GM12878 (cell line): ENCODE results near the gene ARAP1. TPM values are rescaled to one million over a fixed set of nuclear protein-coding genes. Genes with fewer than 3 reads are reported as not detected.

Source experiments
- ATAC-seq: fragments of 200-7000 bp; cut with Tn5 transposase; 3 replicates; pipeline ENCODE4 v1.9.1; 2020; ENCODE audit warnings: mild to moderate bottlenecking, moderate library complexity
- BruUV-seq: library from RNA; stranded (reverse); fragments of 400-500 nt; replicated peaks from 2 replicates; lab custom pipeline; 2021; lab: Mats Ljungman, UMichigan
- CTCF ChIA-PET: fragments of 300-600 bp; sonication (Branson Sonifier 250); formaldehyde crosslinking; extraction: SDS; loops from one replicate; lab custom pipeline; 2021; ENCODE audit warnings: inconsistent platforms; lab: Yijun Ruan, JAX
- POLR2A ChIA-PET: fragments of 350-600 bp; formaldehyde crosslinking; extraction: SDS; loops from one replicate; lab custom pipeline; 2021; ENCODE audit warnings: inconsistent platforms; lab: Charles Lee
- RAD21 ChIA-PET: fragments of 300-600 bp; sonication (Branson Sonifier 250); formaldehyde crosslinking; loops from one replicate; lab custom pipeline; 2023; ENCODE audit warnings: antibody characterized with exemption; ENCODE audit not compliant: unreplicated experiment; lab: Charles Lee
- SMC1A ChIA-PET: fragments of 300-600 bp; sonication (Branson Sonifier 250); formaldehyde crosslinking; loops from one replicate; lab custom pipeline; 2023; ENCODE audit not compliant: unreplicated experiment, uncharacterized antibody; lab: Charles Lee
- DNase-seq: peaks from one replicate; pipeline ENCODE4 v3.0.0-alpha.2; 2011; ENCODE audit warnings: low read depth, low spot score
- FAIRE-seq: peaks from 3 replicates; lab custom pipeline; 2011; peaks lifted over from hg19 to GRCh38; lab: Jason Lieb, UNC
- H2AFZ ChIP-seq: 2 replicates; pipeline ENCODE4 v1.6.0; 2011; ENCODE audit warnings: low read depth, low read length, control low read depth; ENCODE audit not compliant: control insufficient read depth
- H3K27ac ChIP-seq: 2 replicates; pipeline ENCODE4 v1.5.1; 2011; ENCODE audit warnings: control low read depth; ENCODE audit not compliant: control insufficient read depth, insufficient read depth
- H3K27me3 ChIP-seq, 2 experiments: replicated peaks in 1 of 2; 2 replicates each; pipeline versions ENCODE4 v1.6.0 to v1.6.1; 2011; ENCODE audit warnings: low read length in 1 of 2; ENCODE audit not compliant: control insufficient read depth in 2 of 2, insufficient read depth in 2 of 2
- H3K36me3 ChIP-seq, 2 experiments: 2 replicates each; pipeline ENCODE4 v1.5.1; 2011; ENCODE audit warnings: low read length in 1 of 2; ENCODE audit not compliant: control insufficient read depth in 2 of 2, insufficient read depth in 2 of 2
- H3K4me1 ChIP-seq: 2 replicates; pipeline ENCODE4 v1.6.1; 2011; ENCODE audit warnings: mild to moderate bottlenecking, low read length, moderate library complexity, mixed read lengths; ENCODE audit not compliant: control insufficient read depth, insufficient read depth
- H3K4me2 ChIP-seq: 2 replicates; pipeline ENCODE4 v1.6.0; 2011; ENCODE audit warnings: control low read depth; ENCODE audit not compliant: control insufficient read depth, insufficient read depth
- H3K4me3 ChIP-seq: fragments of 200-600 bp; sonication (generic); 2 replicates; pipeline ENCODE4 v1.5.1; 2016
- H3K79me2 ChIP-seq: 2 replicates; pipeline ENCODE4 v1.6.0; 2011; ENCODE audit warnings: low read length; ENCODE audit not compliant: control insufficient read depth, insufficient read depth
- H3K9ac ChIP-seq: 2 replicates; pipeline ENCODE4 v1.8.0; 2011; ENCODE audit warnings: low read length, control low read depth, mixed read lengths; ENCODE audit not compliant: control insufficient read depth, insufficient read depth
- H3K9me3 ChIP-seq: replicated peaks from 3 replicates; pipeline ENCODE4 v1.5.1; 2011; ENCODE audit warnings: mild to moderate bottlenecking, low read length; ENCODE audit not compliant: control insufficient read depth, insufficient read depth
- H4K20me1 ChIP-seq: 2 replicates; pipeline ENCODE4 v1.6.0; 2011; ENCODE audit not compliant: control insufficient read depth, insufficient read depth
- BACH1 ChIP-seq: fragments of 450-650 bp; IDR thresholded peaks from 2 replicates; pipeline ENCODE4 v1.6.1; 2017; ENCODE audit warnings: mild to moderate bottlenecking, borderline replicate concordance
- CHD2 ChIP-seq: IDR thresholded peaks from 2 replicates; pipeline ENCODE4 v1.6.1; 2011; ENCODE audit warnings: low read depth, low read length, improper control_type of control experiment, borderline replicate concordance
- HDAC2 ChIP-seq: fragments of 200-600 bp; sonication (generic); IDR thresholded peaks from 2 replicates; pipeline ENCODE4 v1.6.1; 2017
- IKZF2 ChIP-seq, 2 experiments: fragments of 450-650 bp; IDR thresholded peaks; 2 replicates each; pipeline ENCODE4 v1.6.1; 2017; ENCODE audit warnings: mild to moderate bottlenecking in 2 of 2, moderate library complexity in 2 of 2
- IRF4 ChIP-seq: IDR thresholded peaks from 2 replicates; pipeline ENCODE4 v1.6.1; 2011; ENCODE audit warnings: low read depth, low read length
- MTA3 ChIP-seq: IDR thresholded peaks from 2 replicates; pipeline ENCODE4 v1.6.1; 2012; ENCODE audit warnings: low read length, inconsistent platforms, borderline replicate concordance
- NFXL1 ChIP-seq: fragments of 450-650 bp; IDR thresholded peaks from 2 replicates; pipeline ENCODE4 v1.6.1; 2017; ENCODE audit warnings: antibody characterized with exemption, mild to moderate bottlenecking, borderline replicate concordance
- RAD21 ChIP-seq: IDR thresholded peaks from 2 replicates; pipeline ENCODE4 v1.6.1; 2011; ENCODE audit warnings: mild to moderate bottlenecking, low read depth, low read length, moderate library complexity; ENCODE audit not compliant: insufficient read depth
- SPI1 ChIP-seq: IDR thresholded peaks from 2 replicates; pipeline ENCODE4 v1.6.1; 2011; ENCODE audit warnings: low read depth, mild to moderate bottlenecking, low read length, moderate library complexity, borderline replicate concordance; ENCODE audit not compliant: insufficient read depth
- TAF1 ChIP-seq: IDR thresholded peaks from 2 replicates; pipeline ENCODE4 v1.6.1; 2011; ENCODE audit warnings: mild to moderate bottlenecking, low read depth, low read length, borderline replicate concordance
- TBL1XR1 ChIP-seq: IDR thresholded peaks from 2 replicates; pipeline ENCODE4 v1.6.1; 2012; ENCODE audit warnings: low read depth, low read length, improper control_type of control experiment
- TCF3 ChIP-seq: IDR thresholded peaks from 2 replicates; pipeline ENCODE4 v1.6.1; 2012; ENCODE audit warnings: low read depth, mild to moderate bottlenecking, low read length, borderline replicate concordance; ENCODE audit not compliant: insufficient read depth
- ZNF217 ChIP-seq: fragments of 450-650 bp; IDR thresholded peaks from 2 replicates; pipeline ENCODE4 v1.6.1; 2017; ENCODE audit warnings: antibody characterized with exemption, mild to moderate bottlenecking
- ZNF24 ChIP-seq: fragments of 450-650 bp; IDR thresholded peaks from 2 replicates; pipeline ENCODE4 v1.6.1; 2017; ENCODE audit warnings: antibody characterized with exemption, mild to moderate bottlenecking
- ZNF384 ChIP-seq: IDR thresholded peaks from 2 replicates; pipeline ENCODE4 v1.6.1; 2012; ENCODE audit warnings: low read depth, mild to moderate bottlenecking, low read length, improper control_type of control experiment, borderline replicate concordance
- ZZZ3 ChIP-seq: IDR thresholded peaks from 2 replicates; pipeline ENCODE4 v1.6.1; 2011; ENCODE audit warnings: low read depth; ENCODE audit not compliant: control insufficient read depth, insufficient read length
- WGBS: methylation state at CpG from one replicate; pipeline ENCODE4 v1.1.6; 2016; ENCODE audit warnings: low lambda C conversion rate; ENCODE audit not compliant: insufficient replicate concordance, insufficient coverage; ENCODE audit errors: missing lambda C conversion rate; 5-methylcytosine and 5-hydroxymethylcytosine counted together
- in situ Hi-C: fragments of 300-500 bp; cut with MboI; formaldehyde crosslinking; loops from 9 replicates; pipeline ENCODE4 v1.14.3; 2018; ENCODE audit warnings: mixed read lengths
- intact Hi-C: fragments of 100-400 bp; cut with micrococcal nuclease; formaldehyde crosslinking; loops from one replicate; pipeline ENCODE4 v1.14.2; 2022; ENCODE audit not compliant: unreplicated experiment
- polyA plus RNA-seq, 11 experiments: library from polyadenylated mRNA; depleted of rRNA in 4 of 11; unstranded in 6 of 11; stranded (reverse) in 5 of 11; fragments of >200 nt; fragmentation: Nextera tagmentation in 4 of 11; fragmentation: Illumina TruSeq in 1 of 11; extraction: Ambion mirVana in 4 of 11; extraction: Trizol in 1 of 11; gene quantifications; 1 replicate in 1 of 11; 2 replicates in 10 of 11; pipeline versions ENCODE4 v1.2.1 to v1.2.3, GENCODE V29; 2011 to 2016; ENCODE audit warnings: inconsistent platforms in 2 of 11, missing spikeins in 2 of 11, low read depth in 1 of 11
- total RNA-seq, 4 experiments: library from RNA; depleted of rRNA in 3 of 4; stranded (reverse); fragments of >200 nt in 3 of 4; fragmentation: Illumina TruSeq in 1 of 4; extraction: Trizol in 1 of 4; gene quantifications; 2 replicates each; pipeline versions ENCODE4 v1.2.1 to v1.2.3, GENCODE V29; 2013 to 2021
- TF ChIP-seq, protein P1 (sequence below): IDR thresholded peaks from 2 replicates; pipeline ENCODE4 v1.6.1; 2011; ENCODE audit warnings: low read depth, mild to moderate bottlenecking, low read length, moderate library complexity, borderline replicate concordance; ENCODE audit errors: extremely low read depth
- TF ChIP-seq, protein P2 (sequence below): fragments of 450-650 bp; IDR thresholded peaks from 2 replicates; pipeline ENCODE4 v1.6.1; 2018; ENCODE audit warnings: mild to moderate bottlenecking, low read depth, moderate library complexity; ENCODE audit not compliant: partially characterized antibody
- TF ChIP-seq, protein P3 (sequence below): fragments of 450-650 bp; IDR thresholded peaks from 2 replicates; pipeline ENCODE4 v1.6.1; 2017; ENCODE audit warnings: borderline replicate concordance

ARAP1 gene
- total and polyA plus RNA-seq, 10 of the 15 experiments (the other 5 are each of a cell fraction or from before 2014, with no cell fraction given) = 0.55 to 102 (median 51.0) TPM

DNA sequence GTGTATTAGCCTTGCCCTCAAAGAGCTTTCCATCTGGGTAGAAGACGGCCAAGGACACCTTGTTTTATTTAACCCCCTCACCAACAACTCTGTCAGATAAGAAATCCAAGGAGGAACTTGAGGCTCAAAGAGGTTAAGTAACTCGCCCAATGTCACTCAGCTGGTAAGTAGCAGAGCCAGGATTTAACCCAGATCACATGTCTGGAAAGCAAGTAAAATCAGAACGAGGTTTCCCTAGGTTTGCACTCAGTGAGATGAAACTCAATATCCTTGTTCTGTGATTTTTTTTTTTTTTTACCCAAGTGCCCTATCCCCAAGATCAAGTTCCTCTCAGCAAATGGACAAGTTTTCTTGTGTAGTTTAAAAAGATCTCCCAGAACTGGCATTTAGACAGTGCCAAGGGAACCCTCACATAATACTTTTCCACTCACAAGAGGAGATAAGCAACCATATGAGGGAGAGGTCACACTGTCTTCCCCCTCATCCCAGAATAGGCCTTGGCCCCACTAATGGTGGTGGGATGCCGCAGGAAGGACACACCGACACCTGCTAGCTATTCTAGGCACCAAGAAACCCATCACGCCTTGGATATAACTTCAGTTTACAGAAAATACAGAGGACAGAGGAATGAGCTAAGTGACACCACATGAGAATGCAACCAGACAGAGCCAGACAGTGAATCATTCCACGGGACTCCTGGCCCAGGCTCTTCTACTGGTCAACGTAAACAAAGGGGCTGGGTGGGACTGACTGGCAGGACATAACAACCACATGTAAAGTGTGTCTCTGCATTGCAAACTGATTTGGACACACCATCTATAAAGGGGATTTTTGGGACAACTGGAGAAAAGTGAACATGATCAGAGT, 8.6 kb upstream of the ARAP1 start:
- Histone ChIP-seq H3K27ac (no peak overlapping the region), H2AFZ (no peak overlapping the region), H4K20me1 (no peaks in the 10 kb centered on the region), H3K4me1 (peaks cover 25% of the 10 kb centered on the region), H3K4me2 (no peak overlapping the region), H3K79me2 (no peaks in the 10 kb centered on the region; the same call in 1 of the 2 replicates), H3K9ac (no peak overlapping the region), H3K36me3 (no peaks in the 10 kb centered on the region; a peak in 1 of 4 replicates)
- DNase-seq = no peak
- 77% methylated on average over 8 of the region's 8 CpGs for WGBS
- POLR2A ChIA-PET = interaction anchor here (0.7 kb wide), 1 partner anchor 11 kb away, joined by 5 read pairs; no protein-coding TSS in a partner anchor
- intact Hi-C loops = no loop called here
- peak; percentile 7 for FAIRE-seq
- RAD21 ChIA-PET = no interaction called here
- SMC1A ChIA-PET = interaction anchor here (1.1 kb wide), 1 partner anchor 12 kb away, joined by 4 read pairs; no protein-coding TSS in a partner anchor
- in situ Hi-C loops = no loop called here
- TF ChIP-seq CHD2 = no peak
- TF ChIP-seq ZNF217 = no peak
- TF ChIP-seq ZNF24 = no peak
- no peak for TF ChIP-seq TBL1XR1
- no peak for TF ChIP-seq BACH1
- no peak for TF ChIP-seq RAD21
- TF ChIP-seq TCF3 = no peak
- TF ChIP-seq MTA3 = no peak
- no peak for TF ChIP-seq NFXL1
- no peak for TF ChIP-seq IRF4
- TF ChIP-seq SPI1 = no peak
- TF ChIP-seq, protein P1, sequence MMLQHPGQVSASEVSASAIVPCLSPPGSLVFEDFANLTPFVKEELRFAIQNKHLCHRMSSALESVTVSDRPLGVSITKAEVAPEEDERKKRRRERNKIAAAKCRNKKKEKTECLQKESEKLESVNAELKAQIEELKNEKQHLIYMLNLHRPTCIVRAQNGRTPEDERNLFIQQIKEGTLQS = no peak
- TF ChIP-seq TAF1 = no peak
- TF ChIP-seq, protein P2, sequence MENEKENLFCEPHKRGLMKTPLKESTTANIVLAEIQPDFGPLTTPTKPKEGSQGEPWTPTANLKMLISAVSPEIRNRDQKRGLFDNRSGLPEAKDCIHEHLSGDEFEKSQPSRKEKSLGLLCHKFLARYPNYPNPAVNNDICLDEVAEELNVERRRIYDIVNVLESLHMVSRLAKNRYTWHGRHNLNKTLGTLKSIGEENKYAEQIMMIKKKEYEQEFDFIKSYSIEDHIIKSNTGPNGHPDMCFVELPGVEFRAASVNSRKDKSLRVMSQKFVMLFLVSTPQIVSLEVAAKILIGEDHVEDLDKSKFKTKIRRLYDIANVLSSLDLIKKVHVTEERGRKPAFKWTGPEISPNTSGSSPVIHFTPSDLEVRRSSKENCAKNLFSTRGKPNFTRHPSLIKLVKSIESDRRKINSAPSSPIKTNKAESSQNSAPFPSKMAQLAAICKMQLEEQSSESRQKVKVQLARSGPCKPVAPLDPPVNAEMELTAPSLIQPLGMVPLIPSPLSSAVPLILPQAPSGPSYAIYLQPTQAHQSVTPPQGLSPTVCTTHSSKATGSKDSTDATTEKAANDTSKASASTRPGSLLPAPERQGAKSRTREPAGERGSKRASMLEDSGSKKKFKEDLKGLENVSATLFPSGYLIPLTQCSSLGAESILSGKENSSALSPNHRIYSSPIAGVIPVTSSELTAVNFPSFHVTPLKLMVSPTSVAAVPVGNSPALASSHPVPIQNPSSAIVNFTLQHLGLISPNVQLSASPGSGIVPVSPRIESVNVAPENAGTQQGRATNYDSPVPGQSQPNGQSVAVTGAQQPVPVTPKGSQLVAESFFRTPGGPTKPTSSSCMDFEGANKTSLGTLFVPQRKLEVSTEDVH = no peak
- TF ChIP-seq ZNF384 = no peak
- no peak for TF ChIP-seq ZZZ3
- no peak for TF ChIP-seq IKZF2 (IDR thresholded peaks at IDR 0.05)
- no peak for TF ChIP-seq HDAC2
- TF ChIP-seq, protein P3, sequence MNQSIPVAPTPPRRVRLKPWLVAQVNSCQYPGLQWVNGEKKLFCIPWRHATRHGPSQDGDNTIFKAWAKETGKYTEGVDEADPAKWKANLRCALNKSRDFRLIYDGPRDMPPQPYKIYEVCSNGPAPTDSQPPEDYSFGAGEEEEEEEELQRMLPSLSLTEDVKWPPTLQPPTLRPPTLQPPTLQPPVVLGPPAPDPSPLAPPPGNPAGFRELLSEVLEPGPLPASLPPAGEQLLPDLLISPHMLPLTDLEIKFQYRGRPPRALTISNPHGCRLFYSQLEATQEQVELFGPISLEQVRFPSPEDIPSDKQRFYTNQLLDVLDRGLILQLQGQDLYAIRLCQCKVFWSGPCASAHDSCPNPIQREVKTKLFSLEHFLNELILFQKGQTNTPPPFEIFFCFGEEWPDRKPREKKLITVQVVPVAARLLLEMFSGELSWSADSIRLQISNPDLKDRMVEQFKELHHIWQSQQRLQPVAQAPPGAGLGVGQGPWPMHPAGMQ = no peak
- TF ChIP-seq, all 136 proteins: peak for 0
- H3K27me3 ChIP-seq = no peaks in the 10 kb centered on the region
- H3K9me3 ChIP-seq = no peaks in the 10 kb centered on the region
- no TSS peak for BruUV-seq
- no peak for ATAC-seq
- CTCF ChIA-PET = interaction anchor here (0.6 to 1.2 kb wide), 2 partner anchors 33 to 36 kb away, joined by 3 to 6 read pairs; partner anchors contain the start of gene STARD10
- no peak overlapping the region for H3K4me3 ChIP-seq
